Duodenal mucosa (tissue), 2 donors: ENCODE measurements around the gene RAD18.

Experiments used
- H3K27ac ChIP-seq: one replicate; pipeline ENCODE4 v1.7.0; 2013; ENCODE audit warnings: low read depth, low read length
- H3K27me3 ChIP-seq, 2 donors: one replicate each; pipeline ENCODE4 v1.7.0; 2013; ENCODE audit warnings: low read length in 2 of 2, control low read depth in 1 of 2; ENCODE audit not compliant: insufficient read depth in 2 of 2, control insufficient read depth in 1 of 2
- H3K36me3 ChIP-seq, 2 donors: one replicate each; pipeline ENCODE4 v1.7.0; 2013; ENCODE audit warnings: low read length in 2 of 2, control low read depth in 1 of 2; ENCODE audit not compliant: insufficient read depth in 2 of 2, control insufficient read depth in 1 of 2
- H3K4me1 ChIP-seq, 2 donors: one replicate each; pipeline ENCODE4 v1.7.0; 2013; ENCODE audit warnings: low read length in 2 of 2, control low read depth in 1 of 2; ENCODE audit not compliant: insufficient read depth in 2 of 2, control insufficient read depth in 1 of 2
- H3K4me3 ChIP-seq, 2 donors: one replicate each; pipeline ENCODE4 v1.7.0; 2013; ENCODE audit warnings: low read length in 2 of 2, low read depth in 1 of 2
- H3K9ac ChIP-seq, 2 donors: one replicate each; pipeline ENCODE4 v1.7.0; 2013; ENCODE audit warnings: low read length in 2 of 2, low read depth in 1 of 2
- H3K9me3 ChIP-seq, 2 donors: one replicate each; pipeline ENCODE4 v1.7.0; 2013; ENCODE audit warnings: low read length in 2 of 2, control low read depth in 1 of 2; ENCODE audit not compliant: control insufficient read depth in 1 of 2

The RAD18 gene

DNA sequence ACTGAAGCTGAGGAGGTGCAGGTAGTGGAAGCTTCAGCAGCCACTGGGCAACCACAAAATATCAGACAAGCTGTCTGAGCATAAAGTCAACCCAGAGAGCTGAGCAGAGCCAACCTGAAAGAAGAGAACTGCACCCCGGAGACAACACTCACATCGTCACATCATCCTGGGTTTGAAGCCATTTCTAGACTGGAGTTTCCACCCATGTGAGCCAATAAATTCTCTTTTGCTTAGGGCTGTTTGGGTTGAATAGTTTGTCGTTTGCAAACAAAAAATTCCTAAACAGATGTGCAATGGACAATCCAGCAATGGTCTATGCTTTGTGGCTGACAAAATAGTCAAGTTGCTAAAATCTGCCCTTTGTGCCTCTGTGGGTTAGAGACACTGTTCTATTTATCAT lies 15.3 kb upstream of the RAD18 start:
- Histone ChIP-seq H3K36me3 (no peaks in the 10 kb centered on the region), H3K27me3 (no peaks in the 10 kb centered on the region), H3K4me3 (no peak overlapping the region), H3K9me3 (peaks cover 7 to 10% of the 10 kb centered on the region in 2 donors), H3K9ac (no peak overlapping the region), H3K27ac (no peak overlapping the region), H3K4me1 (peaks cover 14 to 26% of the 10 kb centered on the region in 2 donors)

DNA sequence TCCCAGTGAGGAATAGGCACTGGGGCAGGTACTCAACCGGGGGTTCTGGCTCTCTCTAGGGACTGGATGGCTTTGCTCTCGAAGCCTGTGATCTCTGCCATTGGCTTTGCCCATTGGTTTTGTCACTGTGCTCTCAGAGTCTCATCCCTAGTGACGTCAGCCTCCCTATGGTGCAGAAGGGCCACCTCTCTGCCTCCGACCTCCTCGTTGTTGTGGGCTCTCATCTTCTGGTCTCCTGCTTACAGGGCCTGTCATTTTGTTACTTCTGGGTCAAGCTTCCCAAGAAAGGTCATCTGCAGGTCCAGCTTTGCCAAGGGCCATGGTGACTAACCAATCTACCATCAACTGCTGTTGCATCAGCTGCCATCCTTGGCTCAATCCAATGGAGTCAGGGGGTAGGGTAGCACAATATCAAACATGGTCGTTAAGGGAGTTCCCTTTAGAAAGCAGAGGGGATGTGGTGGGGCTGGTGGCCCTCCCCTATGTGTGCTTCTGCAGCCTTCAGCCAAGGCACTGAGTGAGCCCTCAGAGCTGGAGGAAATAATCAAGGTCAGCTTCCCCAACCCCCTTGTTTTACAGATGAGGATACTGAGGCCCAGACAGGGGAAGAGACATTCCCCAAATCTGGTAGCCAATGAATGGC lies 13.4 kb upstream of the RAD18 start:
- H3K4me1 ChIP-seq: peaks cover 4 to 10% of the 10 kb centered on the region in 2 donors
- H3K27ac ChIP-seq: no peak overlapping the region
- H3K9me3 ChIP-seq: peaks cover 7 to 10% of the 10 kb centered on the region in 2 donors
- no peaks in the 10 kb centered on the region for H3K36me3 ChIP-seq
- no peak overlapping the region for H3K9ac ChIP-seq
- no peak overlapping the region for H3K4me3 ChIP-seq
- no peaks in the 10 kb centered on the region for H3K27me3 ChIP-seq

DNA sequence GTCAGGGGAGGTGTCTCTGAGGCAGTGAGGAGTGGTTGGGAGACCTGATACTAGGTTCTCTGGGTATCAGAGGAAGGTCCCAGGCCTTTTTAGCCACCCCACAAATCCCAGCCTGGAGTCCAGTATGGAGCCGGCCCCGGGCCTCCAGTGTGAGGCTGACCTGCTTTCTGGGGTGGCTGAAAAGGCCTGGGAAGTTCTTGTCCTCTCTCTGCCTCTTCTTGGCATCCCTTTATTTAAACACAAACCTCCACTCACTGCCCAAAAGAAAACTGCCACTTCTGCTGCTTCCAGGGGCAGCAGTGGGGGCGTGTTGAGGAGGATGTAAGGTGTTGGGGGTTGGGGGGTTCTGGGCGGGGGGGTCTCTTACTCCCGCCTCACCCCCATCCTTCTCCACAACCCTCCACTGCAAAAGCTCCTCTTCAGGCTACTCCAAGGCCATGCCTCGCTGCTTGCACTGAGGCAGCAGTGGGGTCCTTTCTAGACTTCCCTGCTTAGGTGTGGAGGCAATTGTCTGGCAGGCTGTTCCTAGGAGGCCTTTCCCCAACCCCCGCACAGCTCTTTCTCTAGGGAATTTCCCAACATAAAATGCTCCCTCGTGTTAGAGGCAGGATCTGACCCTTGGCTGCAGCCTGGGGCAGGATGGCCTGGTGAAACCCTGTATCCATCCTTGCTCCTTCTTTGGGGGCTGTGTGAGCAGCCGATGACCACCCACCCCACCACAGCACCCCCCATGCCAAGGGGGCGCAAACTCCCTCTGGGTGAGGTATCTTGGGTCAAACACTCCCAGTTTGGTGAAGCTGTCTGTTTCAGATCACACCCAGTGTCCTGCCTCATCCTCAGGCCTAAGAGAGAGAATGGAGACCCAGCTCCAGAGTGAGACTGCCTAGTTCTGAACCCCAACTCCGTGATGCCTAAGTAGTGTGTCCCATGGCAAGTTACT lies 12.1 kb upstream of the RAD18 start:
- H3K27me3 ChIP-seq: no peaks in the 10 kb centered on the region
- H3K4me3 ChIP-seq: no peak overlapping the region
- H3K36me3 ChIP-seq: no peaks in the 10 kb centered on the region
- H3K9me3 ChIP-seq: peaks cover 7 to 10% of the 10 kb centered on the region in 2 donors
- no peak overlapping the region for H3K27ac ChIP-seq
- H3K9ac ChIP-seq: no peak overlapping the region
- peaks cover 0 to 3% of the 10 kb centered on the region in 2 donors for H3K4me1 ChIP-seq

DNA sequence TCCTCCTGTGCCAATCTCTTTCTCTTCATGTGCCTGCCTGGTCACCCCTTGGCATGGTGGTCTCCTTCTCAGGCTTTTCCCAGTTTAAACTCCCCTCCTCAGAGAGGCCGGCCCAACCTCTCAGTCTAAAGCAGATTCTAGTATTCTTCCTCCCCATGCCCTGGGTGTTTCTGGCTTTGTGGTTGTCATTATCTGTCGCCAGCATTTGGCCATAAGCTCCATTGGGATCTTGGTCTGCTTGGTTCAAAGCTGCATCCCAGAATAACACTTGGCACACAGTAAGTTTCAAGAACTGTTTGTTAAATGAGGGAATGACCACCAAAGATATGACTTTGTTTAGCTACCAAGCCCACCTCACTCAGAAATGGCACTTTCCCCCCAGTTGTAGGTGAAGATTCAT lies 11.2 kb upstream of the RAD18 start:
- Histone ChIP-seq H3K27ac (no peak overlapping the region), H3K9me3 (peaks cover 5 to 7% of the 10 kb centered on the region in 2 donors), H3K27me3 (no peaks in the 10 kb centered on the region), H3K4me1 (peaks cover 0 to 12% of the 10 kb centered on the region in 2 donors), H3K36me3 (no peaks in the 10 kb centered on the region), H3K9ac (no peak overlapping the region), H3K4me3 (no peak overlapping the region)

DNA sequence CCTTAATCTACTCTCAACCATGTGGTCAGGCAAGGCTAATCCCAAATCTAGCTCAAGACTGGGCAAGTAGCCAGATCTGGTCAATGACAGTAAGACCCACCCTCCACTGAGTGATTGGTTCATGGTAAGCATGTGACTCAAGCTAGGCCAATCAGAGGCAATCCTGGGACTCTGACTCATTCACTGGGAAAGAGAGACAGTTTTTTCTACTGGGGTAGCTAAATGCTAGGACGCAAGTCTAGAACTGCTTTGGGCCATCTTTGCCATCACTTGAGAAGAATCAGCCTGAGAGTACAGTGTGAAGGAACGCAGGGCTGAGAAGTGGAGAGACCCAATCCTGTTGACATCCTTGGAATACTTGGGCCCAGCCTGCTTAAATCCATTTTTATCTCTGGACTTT lies 9.4 kb upstream of the RAD18 start:
- Histone ChIP-seq H3K27ac (no peak overlapping the region), H3K4me3 (no peak overlapping the region), H3K27me3 (no peaks in the 10 kb centered on the region), H3K4me1 (peaks cover 5 to 23% of the 10 kb centered on the region in 2 donors), H3K9me3 (no peaks in the 10 kb centered on the region), H3K36me3 (no peaks in the 10 kb centered on the region), H3K9ac (no peak overlapping the region)

DNA sequence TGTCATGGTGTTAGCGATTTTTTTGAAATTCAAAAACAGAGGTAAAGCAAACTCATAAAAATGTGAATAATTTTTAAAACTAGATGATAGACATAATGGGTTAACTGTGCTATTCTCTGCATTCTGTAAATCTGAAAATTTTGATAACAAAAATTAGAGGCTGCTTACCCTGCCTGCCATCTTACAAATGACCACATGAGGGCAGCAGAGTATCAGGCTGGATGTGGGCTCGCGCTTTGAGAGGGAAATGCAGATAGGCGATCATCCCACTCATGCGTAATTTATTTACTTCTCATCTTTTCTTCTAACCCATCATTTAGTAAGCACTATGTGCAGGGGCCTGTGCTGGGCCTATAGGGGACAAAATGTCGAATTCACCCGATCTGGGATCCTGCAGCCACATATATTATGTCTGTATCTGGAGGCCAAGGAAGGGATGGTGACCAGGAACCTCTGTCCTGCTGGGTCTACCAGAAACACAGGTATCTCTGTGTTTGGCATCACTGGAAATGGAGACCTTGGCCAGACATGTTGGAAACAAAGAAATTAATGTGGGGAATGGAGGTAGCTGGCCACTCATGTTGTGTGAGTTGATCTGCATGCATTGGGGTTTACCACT lies 7.8 kb upstream of the RAD18 start:
- Histone ChIP-seq H3K9ac (no peak overlapping the region), H3K4me3 (no peak overlapping the region), H3K27me3 (no peaks in the 10 kb centered on the region), H3K4me1 (peaks cover 19 to 39% of the 10 kb centered on the region in 2 donors), H3K27ac (no peak overlapping the region), H3K36me3 (no peaks in the 10 kb centered on the region), H3K9me3 (no peaks in the 10 kb centered on the region)

DNA sequence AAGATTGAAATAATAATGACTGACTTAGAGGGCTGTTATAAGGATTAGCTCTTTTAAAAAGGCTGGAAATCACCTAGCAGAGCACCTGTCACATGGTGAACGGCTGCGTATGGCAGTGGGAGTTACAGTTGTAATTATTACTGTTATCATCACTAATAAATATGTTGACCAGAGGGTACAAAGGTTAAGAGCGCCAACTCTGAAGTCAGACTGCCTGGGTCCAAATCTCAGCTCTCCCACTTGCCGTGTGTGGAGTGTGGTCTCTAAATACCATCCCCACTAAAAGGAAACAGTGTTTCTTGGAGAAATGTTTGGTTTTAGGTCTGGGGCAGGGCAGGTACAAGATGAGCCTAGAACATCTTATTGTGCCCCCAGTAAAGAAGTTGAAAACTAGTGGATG lies 6.0 kb upstream of the RAD18 start:
- Histone ChIP-seq H3K36me3 (no peaks in the 10 kb centered on the region), H3K9ac (peak overlapping the region; percentile 70 to 74), H3K9me3 (no peaks in the 10 kb centered on the region), H3K4me1 (peaks cover 32 to 48% of the 10 kb centered on the region in 2 donors), H3K27ac (peak overlapping the region; percentile 76), H3K4me3 (peak overlapping the region; percentile 58 to 61), H3K27me3 (no peaks in the 10 kb centered on the region)

DNA sequence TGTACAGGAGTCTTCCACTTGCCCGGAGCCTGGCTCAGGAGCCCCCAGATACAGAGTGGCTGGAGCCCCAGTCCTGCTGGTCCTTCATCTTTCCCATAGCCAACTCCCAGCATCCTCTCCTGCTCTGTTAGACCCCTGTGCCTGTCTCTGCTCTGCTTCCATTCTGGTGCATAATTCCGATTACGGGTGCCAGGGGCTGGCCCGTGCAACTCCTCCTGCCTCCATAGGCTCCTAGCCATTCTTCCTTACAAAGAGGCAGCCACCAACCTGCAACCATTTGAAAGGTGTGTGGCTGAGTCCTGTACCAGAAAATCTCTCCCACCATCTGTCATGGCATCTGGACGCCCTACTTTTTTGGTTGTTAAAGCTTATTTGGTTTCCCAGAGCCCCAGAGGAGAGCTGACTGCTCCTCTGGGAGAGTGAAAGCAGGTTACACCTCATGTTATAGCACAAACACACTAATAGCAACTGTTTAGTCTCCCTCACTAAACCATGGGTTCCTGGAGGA lies 5.2 kb upstream of the RAD18 start:
- peak overlapping the region; percentile 76 for H3K27ac ChIP-seq
- peaks cover 40 to 56% of the 10 kb centered on the region in 2 donors for H3K4me1 ChIP-seq

DNA sequence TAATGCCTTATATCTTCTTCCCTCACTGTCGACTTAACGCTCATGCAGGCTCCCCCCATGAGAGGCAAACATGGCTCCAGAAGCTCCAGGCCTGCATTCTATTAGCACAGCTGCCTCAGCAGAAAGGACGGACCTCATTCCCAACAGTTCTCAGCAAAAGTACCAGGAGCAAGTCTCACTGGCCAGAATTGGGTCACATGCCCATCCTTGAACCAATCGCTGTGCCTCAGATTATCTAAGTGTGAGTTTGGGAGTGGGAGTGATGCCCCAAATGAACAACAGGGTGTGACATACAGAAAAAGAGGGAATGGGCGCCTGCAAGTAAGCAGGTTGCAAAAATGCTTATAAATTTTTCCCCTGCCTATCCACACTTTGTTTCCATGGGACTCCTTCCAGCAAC lies 4.3 kb upstream of the RAD18 start:
- no peaks in the 10 kb centered on the region for H3K27me3 ChIP-seq
- no peaks in the 10 kb centered on the region for H3K36me3 ChIP-seq
- peak overlapping the region; percentile 70 to 74 for H3K9ac ChIP-seq
- peaks cover 45 to 61% of the 10 kb centered on the region in 2 donors for H3K4me1 ChIP-seq
- H3K27ac ChIP-seq: peak overlapping the region; percentile 76
- H3K9me3 ChIP-seq: no peaks in the 10 kb centered on the region
- peak overlapping the region; percentile 58 to 61 for H3K4me3 ChIP-seq

More for the DNA sequence above, 5.2 kb upstream of the RAD18 start:
- Histone ChIP-seq H3K27me3 (no peaks in the 10 kb centered on the region), H3K4me3 (peak overlapping the region; percentile 58 to 61), H3K36me3 (no peaks in the 10 kb centered on the region), H3K9ac (peak overlapping the region; percentile 70 to 74), H3K9me3 (no peaks in the 10 kb centered on the region)
